Testis (tissue), 3 donors: Measurements from ENCODE around the gene RCN1. TPM values are rescaled to one million over a fixed set of nuclear protein-coding genes. Genes with fewer than 3 reads are reported as not detected.

Source experiments
- DNase-seq: peaks from one replicate; pipeline ENCODE4 v3.0.0-alpha.2; 2019
- H3K27ac ChIP-seq, 2 donors: fragments of 200-600 bp; sonication (generic); one replicate each; pipeline ENCODE4 v1.5.1; 2019
- H3K27me3 ChIP-seq: fragments of 200-600 bp; sonication (generic); one replicate; pipeline ENCODE4 v1.5.1; 2019
- H3K36me3 ChIP-seq: fragments of 200-600 bp; sonication (generic); one replicate; pipeline ENCODE4 v1.5.1; 2017; ENCODE audit warnings: low read depth; ENCODE audit errors: missing control alignments
- H3K4me1 ChIP-seq: fragments of 200-600 bp; sonication (generic); one replicate; pipeline ENCODE4 v1.5.1; 2019
- H3K4me3 ChIP-seq, 2 donors: fragments of 200-600 bp; sonication (generic); one replicate each; pipeline ENCODE4 v1.5.1; 2017 to 2019
- H3K9me3 ChIP-seq: fragments of 200-600 bp; sonication (generic); one replicate; pipeline ENCODE4 v1.5.1; 2017
- POLR2A ChIP-seq: fragments of 450-650 bp; IDR thresholded peaks from one replicate; pipeline ENCODE4 v1.6.1; 2017; ENCODE audit warnings: antibody characterized with exemption, mild to moderate bottlenecking, moderate library complexity
- WGBS, 2 donors: methylation state at CpG; one replicate each; pipeline ENCODE4 v1.1.5; 2018; 5-methylcytosine and 5-hydroxymethylcytosine counted together
- intact Hi-C: fragments of 100-400 bp; cut with DNase I; formaldehyde crosslinking; loops from one replicate; pipeline ENCODE4 v1.15.1; 2023; ENCODE audit warnings: low total_unique reads
- polyA plus RNA-seq: library from polyadenylated mRNA; stranded (reverse); fragments of 350-450 nt; fragmentation: Illumina TruSeq; extraction: RNeasy Lipid Tissue Mini Kit (QIAGEN cat#74804); gene quantifications from one replicate; pipeline ENCODE4 v1.2.3, GENCODE V29; 2014; ENCODE audit warnings: low read depth, low replicate concordance; ENCODE audit not compliant: insufficient read depth
- total RNA-seq, 2 donors: library from RNA; depleted of rRNA; stranded (reverse); fragments of >200 nt; gene quantifications; one replicate each; pipeline ENCODE4 v1.2.3, GENCODE V29; 2016
- TF ChIP-seq, protein P1 (sequence below), 3 experiments: fragments of 450-650 bp in 2 of 3; fragments of 200-600 bp in 1 of 3; sonication (generic) in 1 of 3; IDR thresholded peaks; one replicate each; pipeline ENCODE4 v1.5.1; 2016 to 2019; ENCODE audit warnings: antibody characterized with exemption in 3 of 3, mild to moderate bottlenecking in 2 of 3, moderate library complexity in 1 of 3

RCN1 gene
- total and polyA plus RNA-seq, 3 donors from 2014 or later, result 44.4 to 82.6 (median 47.3) TPM

DNA sequence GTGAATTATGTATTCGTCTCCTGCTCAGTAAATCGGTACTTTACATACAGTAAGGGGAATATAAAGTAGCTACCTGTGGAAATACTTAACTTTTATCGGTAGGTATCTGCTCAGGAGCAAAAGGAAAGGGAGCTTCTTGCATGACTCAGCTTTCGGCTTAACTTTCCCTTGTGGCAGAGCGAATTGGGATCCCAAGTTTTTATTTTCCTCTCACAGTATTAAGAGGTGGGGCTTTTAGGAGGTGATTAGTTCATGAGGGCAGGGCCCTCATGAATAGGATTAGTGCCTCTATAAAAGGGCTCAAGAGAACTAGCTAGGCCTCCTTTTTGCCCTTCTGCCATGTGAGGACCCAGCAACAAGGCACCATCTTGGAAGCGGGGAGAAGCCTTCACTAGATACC, 18.7 kb downstream of the RCN1 start:
- no peaks in the 10 kb centered on the region for H3K27me3 ChIP-seq
- 94 to 95% methylated on average over 6 of the region's 6 CpGs for WGBS, 2 donors
- H3K4me3 ChIP-seq, result no peak overlapping the region
- H3K9me3 ChIP-seq, result no peaks in the 10 kb centered on the region
- no peaks in the 10 kb centered on the region for H3K36me3 ChIP-seq
- no peak for TF ChIP-seq POLR2A
- TF ChIP-seq, protein P1, sequence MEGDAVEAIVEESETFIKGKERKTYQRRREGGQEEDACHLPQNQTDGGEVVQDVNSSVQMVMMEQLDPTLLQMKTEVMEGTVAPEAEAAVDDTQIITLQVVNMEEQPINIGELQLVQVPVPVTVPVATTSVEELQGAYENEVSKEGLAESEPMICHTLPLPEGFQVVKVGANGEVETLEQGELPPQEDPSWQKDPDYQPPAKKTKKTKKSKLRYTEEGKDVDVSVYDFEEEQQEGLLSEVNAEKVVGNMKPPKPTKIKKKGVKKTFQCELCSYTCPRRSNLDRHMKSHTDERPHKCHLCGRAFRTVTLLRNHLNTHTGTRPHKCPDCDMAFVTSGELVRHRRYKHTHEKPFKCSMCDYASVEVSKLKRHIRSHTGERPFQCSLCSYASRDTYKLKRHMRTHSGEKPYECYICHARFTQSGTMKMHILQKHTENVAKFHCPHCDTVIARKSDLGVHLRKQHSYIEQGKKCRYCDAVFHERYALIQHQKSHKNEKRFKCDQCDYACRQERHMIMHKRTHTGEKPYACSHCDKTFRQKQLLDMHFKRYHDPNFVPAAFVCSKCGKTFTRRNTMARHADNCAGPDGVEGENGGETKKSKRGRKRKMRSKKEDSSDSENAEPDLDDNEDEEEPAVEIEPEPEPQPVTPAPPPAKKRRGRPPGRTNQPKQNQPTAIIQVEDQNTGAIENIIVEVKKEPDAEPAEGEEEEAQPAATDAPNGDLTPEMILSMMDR (IDR thresholded peaks at IDR 0.05), result no peak
- intact Hi-C loops, result no loop called here
- peaks cover 7% of the 10 kb centered on the region for H3K4me1 ChIP-seq
- no peak for DNase-seq
- H3K27ac ChIP-seq, result no peak overlapping the region

DNA sequence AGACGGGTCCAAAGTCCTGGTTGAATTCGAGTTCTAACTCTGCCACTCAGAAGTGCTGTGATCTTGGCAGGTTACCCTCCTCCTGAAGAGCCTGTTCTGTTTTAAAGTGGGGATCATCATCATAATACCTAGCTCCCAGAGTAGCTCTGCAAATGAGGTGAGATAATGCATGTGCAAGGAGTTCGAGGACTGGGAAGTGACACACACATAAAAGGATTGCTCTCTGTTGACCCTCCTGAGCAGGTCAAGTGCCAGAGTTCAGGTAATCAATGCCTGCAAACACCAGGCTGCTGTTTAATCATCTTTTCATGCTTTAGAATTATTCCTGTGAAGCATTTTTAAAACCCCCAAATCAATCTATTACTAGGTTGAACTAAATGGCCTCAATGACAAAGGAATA, 19.9 kb downstream of the RCN1 start:
- peaks cover 7% of the 10 kb centered on the region for H3K4me1 ChIP-seq

DNA sequence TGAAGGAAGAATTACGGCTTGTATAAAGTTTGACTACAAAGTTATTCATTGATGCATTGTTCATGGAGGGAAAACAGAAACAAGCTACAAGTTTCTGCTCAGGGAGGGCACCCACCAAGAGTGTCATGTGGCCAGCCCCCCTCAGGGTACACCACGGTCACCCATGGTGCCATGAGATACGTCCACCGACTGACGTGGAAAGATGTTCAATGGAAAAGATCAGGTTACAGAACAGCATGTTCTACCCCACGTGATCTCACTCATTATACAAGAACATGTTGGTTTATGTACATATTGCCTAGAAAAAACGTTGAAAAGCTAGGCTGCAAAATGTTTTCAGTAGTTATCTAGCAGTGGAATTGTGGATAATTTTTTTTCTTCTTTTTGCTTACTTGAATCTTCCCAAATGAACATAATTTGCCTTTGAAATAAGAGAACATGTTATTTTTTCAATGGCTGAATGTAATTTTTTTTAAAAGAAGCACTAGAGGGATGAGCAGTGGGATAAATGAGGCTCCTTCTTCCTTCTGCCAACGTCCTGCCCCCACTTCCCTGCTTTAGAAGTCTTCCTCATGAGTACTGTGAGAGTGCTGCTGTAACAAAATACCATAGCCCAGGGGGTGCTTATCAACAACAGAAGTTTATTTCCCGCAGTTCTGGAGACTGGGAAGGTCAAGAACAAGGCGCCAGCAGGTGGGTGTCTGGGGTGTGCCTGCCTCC, 22.5 kb downstream of the RCN1 start:
- peaks cover 7% of the 10 kb centered on the region for H3K4me1 ChIP-seq
- peak; percentile 42 for DNase-seq
- H3K36me3 ChIP-seq, result no peaks in the 10 kb centered on the region
- H3K27ac ChIP-seq, result no peak overlapping the region
- H3K4me3 ChIP-seq, result no peak overlapping the region
- H3K27me3 ChIP-seq, result no peaks in the 10 kb centered on the region
- 30 to 46% methylated on average over 10 of the region's 10 CpGs for WGBS, 2 donors
- TF ChIP-seq, protein P1 (IDR thresholded peaks at IDR 0.05), result no peak
- TF ChIP-seq POLR2A, result no peak
- intact Hi-C loops, result no loop called here
- H3K9me3 ChIP-seq, result no peaks in the 10 kb centered on the region

More for the DNA sequence above, 19.9 kb downstream of the RCN1 start:
- Histone ChIP-seq H3K4me3 (no peak overlapping the region), H3K9me3 (no peaks in the 10 kb centered on the region), H3K27me3 (no peaks in the 10 kb centered on the region), H3K36me3 (no peaks in the 10 kb centered on the region), H3K27ac (no peak overlapping the region)
- TF ChIP-seq, protein P1 (IDR thresholded peaks at IDR 0.05), result no peak
- no peak for TF ChIP-seq POLR2A
- 91 to 95% methylated on average over 3 of the region's 3 CpGs for WGBS, 2 donors
- intact Hi-C loops, result no loop called here
- no peak for DNase-seq

DNA sequence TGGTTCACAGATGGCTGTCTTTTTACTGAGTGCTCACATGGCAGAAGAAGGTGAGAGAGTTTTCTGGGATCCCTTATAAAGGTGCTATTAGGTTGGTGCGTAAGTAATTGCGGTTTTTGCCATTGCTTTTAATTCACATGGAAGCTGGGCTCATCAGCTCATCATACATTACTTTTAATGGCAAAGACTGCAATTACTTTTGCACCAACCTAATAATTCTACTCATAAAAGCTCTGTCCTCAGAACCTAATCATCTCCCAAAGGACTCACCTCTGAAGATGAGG, 23.0 kb downstream of the RCN1 start:
- TF ChIP-seq, protein P1 (IDR thresholded peaks at IDR 0.05), result no peak
- TF ChIP-seq POLR2A, result no peak
- H3K27ac ChIP-seq, result no peak overlapping the region
- H3K9me3 ChIP-seq, result no peaks in the 10 kb centered on the region
- H3K4me1 ChIP-seq, result peaks cover 7% of the 10 kb centered on the region
- intact Hi-C loops, result no loop called here
- no peaks in the 10 kb centered on the region for H3K36me3 ChIP-seq
- no peak overlapping the region for H3K4me3 ChIP-seq
- no peak for DNase-seq
- 76 to 87% methylated on average over 2 of the region's 2 CpGs for WGBS, 2 donors
- no peaks in the 10 kb centered on the region for H3K27me3 ChIP-seq

DNA sequence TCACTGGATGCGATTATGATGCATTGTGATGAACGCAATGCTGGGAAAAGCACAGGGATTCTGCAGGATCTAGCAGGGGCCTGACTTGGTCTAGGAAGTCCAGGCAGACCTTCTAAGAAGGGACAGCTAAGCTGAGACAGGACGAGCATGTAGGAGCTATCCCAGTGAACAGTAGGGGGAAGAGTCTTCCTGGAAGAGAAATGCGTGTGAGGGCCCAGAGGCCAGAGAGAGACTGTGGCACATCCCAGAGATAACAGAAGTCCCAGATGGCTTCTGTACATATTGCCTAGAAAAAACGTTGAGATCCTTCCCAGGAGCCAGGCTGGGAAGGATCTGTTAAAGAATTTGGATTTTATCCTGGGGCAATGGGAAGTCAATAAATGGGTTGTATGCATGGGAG, 24.6 kb downstream of the RCN1 start:
- peaks cover 7% of the 10 kb centered on the region for H3K4me1 ChIP-seq
- no peaks in the 10 kb centered on the region for H3K36me3 ChIP-seq
- no peak overlapping the region for H3K4me3 ChIP-seq
- no peaks in the 10 kb centered on the region for H3K27me3 ChIP-seq
- no peaks in the 10 kb centered on the region for H3K9me3 ChIP-seq
- 74% methylated on average over 5 of the region's 5 CpGs for WGBS, 2 donors
- intact Hi-C loops, result no loop called here
- TF ChIP-seq, protein P1 (IDR thresholded peaks at IDR 0.05), result no peak
- no peak for TF ChIP-seq POLR2A
- no peak overlapping the region for H3K27ac ChIP-seq
- no peak for DNase-seq
